GM12891 (cell line): ENCODE results near the gene FANCI.

Source experiments
- PAX5 ChIP-seq: IDR thresholded peaks from 2 replicates; pipeline ENCODE4 v1.6.1; 2011; ENCODE audit warnings: low read length, moderate library complexity, mild to moderate bottlenecking; ENCODE audit not compliant: insufficient read depth, severe bottlenecking
- POLR2A ChIP-seq: IDR thresholded peaks from 2 replicates; pipeline ENCODE4 v1.6.1; 2011; ENCODE audit warnings: low read depth, low read length, control low read depth
- POLR2AphosphoS5 ChIP-seq: IDR thresholded peaks from 2 replicates; pipeline ENCODE4 v1.6.1; 2011; ENCODE audit warnings: low read depth, low read length, control low read depth
- SPI1 ChIP-seq: IDR thresholded peaks from 2 replicates; pipeline ENCODE4 v1.6.1; 2011; ENCODE audit warnings: low read depth, low read length, control low read depth
- TAF1 ChIP-seq: IDR thresholded peaks from 2 replicates; pipeline ENCODE4 v1.6.1; 2011; ENCODE audit warnings: low read depth, low read length, control low read depth

- TF ChIP-seq TAF1, result no peak
- TF ChIP-seq POLR2A, result no peak
- no peak for TF ChIP-seq POLR2AphosphoS5
- no peak for TF ChIP-seq SPI1
- TF ChIP-seq PAX5, result no peak
These were observed 66.2 kb downstream of the FANCI start for GRCh38 chr15:89309993-89310392.
